NCI-H510A treated with DMSO at 0.1 percent for 48 hours (cell line): ENCODE results near the gene SLC4A4.

Source experiments
- DNase-seq: peaks from one replicate; lab custom pipeline; 2025; lab: John Stamatoyannopoulos, UW

The SLC4A4 gene

DNA sequence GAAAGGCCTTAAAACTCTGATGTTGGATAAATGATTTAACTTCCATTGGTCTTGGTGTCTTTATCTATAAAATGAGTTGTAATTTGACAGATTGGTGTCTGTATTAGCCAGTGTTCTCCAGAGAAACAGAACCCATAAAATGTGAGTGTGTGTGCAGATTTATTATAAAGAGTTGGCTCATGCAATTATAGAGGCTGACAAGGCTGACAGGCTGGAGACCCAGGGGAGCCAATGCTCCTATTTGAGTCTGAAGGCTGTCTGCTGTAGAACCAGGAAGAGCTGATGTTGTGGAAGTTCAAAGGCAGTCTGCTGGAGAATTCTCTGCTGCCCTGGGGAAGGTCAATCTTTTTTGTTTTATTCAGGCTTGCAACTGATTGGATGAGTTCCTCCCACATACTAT, 131.7 kb downstream of the SLC4A4 start:
- no peak for DNase-seq

DNA sequence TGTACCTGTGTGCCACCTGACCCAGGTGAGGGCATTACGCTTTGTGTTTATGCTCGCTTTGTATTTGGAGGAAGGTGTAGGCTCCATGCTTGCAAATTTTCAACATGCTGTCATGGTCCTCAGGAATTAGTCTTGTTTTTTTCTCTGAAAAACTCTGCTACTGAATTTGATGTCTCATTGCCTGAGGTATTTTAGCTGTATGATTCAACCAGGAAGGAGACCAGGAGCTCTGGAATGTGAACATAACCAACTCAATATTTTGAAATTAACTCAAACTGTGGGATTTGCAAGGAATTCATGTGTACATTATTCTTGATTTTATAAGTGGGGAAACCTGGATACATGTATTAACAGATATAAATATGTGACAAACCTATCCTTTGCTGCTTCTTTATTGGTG, 134.1 kb downstream of the SLC4A4 start:
- no peak for DNase-seq

DNA sequence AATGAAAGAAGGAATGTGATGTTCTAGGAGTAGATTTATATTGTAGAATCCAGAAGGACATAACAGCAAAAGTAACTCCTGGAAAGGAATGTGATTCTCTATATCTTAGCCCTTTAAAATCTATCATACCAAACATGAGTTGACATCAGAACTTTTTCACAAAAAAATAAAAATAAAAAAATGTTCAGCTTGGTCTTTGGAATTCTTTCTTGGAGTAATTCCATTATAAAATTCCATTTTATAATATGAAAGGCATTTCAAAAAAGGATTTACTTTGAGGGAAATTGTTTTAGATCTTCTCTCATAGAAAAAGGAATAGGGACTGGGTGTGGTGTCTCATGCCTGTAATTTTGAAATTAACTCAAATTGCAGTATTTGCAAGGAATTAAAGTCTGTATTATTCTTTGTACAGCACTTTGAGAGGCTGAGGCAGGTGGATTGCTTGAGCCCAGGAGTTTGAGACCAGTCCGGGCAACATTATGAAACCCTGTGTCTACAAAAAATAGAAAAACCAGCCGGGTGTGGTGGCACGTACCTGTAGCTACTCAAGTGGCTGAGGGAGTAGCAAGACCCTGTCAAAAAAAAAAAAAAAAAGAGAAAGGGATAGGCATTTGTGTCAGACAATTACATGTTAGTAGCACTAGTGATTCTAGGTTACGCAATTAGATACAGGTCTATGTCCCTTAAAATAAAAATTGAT, 134.9 kb downstream of the SLC4A4 start:
- DNase-seq: no peak

DNA sequence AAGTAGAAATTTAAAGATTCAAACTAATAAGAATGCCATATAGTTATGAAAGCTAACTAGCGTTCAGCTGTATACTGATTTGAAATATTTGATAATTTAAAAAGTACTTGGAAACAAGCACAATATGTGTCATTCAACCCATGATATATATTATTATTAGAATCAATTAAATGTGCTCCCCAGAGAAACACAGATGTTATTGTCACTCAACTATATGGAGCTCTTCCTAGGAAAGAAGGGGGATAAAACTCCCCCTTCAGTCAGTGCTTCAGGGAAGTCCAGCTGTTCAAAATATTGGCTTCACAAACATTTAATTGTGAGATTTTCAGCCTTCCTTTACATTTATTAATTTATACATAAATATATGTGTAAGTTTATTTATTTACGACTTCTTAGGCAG, 135.9 kb downstream of the SLC4A4 start:
- no peak for DNase-seq

DNA sequence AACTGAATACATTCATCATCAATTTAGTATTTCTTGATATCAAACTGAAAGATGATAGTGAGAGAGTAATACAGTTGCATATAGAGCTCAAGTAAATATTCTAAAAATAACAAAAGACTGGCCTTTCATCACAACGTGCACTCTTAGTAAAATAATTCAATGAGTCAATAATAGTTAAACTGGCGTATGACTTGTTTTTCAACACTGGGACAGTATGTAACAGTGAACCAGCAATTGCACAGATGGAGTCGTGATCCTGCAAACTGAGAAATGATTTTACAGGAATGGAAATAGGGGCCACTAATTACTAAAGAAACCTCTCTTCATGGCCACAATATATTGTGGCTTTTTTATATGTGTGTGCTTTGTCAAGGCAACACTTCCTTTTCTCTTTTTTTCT, 137.4 kb downstream of the SLC4A4 start:
- DNase-seq: no peak

DNA sequence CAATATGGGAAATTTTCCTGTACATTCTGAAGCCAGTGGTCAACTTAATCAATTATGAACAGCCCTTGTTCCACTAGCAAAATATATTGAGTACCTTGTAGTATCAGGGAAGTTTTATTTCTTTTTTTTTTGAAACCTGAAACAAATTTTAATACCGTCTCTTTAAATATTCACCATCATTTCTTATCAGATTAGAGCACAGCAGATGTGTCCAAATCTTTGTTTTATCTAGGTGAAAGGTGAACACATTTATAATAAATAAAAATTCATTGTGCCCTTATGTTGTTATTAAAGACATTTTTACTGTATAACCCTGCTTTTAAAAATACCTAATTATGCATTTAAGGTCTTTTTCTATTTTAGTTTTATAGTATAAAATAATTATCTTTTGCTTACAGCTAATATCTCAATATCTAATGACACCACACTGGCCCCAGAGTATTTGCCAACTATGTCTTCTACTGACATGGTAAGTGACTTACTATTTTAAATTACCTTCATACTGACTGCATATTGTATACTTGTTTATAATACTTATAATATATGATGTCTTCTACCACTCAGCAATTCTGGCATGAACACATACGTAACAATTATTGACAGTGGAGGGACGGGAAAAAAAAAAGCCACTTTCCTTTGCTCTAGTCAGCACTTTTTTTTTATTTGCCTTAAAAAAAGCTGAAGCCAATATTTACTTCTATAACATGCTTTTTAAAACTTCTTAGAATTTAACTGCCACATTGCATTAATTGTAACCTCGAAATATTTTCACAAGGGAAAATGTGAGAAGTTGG, 147.9 kb downstream of the SLC4A4 start:
- DNase-seq: no peak

DNA sequence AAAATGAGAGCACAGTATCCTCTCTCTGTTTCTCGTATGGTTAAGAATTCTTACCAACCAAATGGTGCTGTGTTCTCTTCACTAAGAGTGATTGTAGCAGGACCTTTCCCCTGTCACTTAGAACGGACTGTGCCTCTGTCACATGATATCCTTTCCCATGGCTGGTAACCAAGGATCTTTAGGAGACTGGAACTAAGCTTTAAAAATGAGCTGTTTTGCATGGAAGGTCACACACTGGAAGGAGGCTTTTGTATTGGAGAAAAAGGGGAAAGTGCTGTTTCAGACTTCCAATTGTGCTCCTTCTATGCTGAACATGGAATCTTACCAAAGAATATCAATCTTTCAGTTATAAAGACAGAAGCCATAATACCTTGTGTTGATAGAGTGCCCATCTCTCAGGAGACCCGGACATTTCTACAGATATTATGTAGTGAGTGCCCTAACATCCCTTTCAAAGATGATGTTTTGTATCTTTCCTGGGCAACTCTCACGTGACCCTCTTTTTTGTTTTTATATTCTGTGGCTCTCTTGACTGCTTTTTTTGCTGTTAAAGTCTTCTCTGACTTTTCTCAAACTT, 148.6 kb downstream of the SLC4A4 start:
- peak; percentile 39 for DNase-seq

DNA sequence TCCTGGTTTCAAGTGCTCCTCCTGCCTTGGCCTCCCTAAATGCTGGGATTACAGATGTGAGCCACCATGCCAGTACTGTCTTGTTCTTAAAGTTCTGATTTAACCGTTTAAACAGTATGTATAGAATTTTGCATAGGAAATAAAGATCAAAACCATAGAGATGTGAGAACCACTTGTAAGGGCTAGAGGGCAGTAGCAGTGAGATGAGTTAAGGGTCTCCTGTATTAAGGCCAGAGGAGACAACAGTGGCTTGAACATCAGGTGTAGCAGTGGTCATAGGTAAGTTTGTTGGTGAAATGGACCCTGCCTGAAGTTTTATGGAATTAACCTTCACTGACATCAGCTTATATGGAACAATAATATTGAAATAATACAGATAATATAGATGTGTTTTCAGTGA, 155.7 kb downstream of the SLC4A4 start:
- DNase-seq: no peak

DNA sequence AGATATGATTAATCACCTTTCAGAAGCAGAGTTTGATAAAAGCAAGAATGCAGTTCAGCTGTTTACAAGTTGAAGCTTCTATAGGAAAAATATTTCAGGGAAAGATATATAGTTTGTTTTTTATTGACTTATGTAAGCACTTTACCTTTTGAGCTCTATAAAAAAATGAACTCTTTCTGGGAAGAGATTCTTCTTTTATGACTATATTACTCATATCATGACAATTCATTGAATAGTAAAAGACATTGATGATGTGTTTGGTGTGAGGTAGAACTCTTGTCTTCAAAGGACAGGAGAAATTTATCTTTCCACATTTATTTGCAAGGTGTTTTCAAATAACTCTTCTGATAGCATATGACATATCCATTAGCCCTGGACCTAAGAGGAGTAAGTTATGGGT, 156.6 kb downstream of the SLC4A4 start:
- DNase-seq: no peak

DNA sequence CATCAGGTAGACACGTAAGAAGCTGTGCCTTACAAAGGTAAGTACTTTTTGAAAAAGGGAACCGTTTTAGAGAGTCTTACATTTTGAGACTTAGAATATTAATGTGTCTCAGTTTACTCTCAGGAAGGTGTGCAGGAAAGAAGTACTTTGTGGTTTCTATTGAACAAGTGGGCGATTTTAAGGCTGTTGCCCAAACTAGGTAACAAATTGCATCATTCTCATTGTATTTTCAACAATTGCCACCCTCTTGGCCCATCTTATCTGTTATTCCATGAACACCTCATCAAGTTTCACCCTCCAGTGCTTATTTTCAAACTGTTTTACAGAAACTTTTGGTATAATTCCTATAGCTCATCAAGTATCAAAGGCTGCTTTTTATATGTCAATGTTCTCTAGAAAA, 158.3 kb downstream of the SLC4A4 start:
- no peak for DNase-seq

DNA sequence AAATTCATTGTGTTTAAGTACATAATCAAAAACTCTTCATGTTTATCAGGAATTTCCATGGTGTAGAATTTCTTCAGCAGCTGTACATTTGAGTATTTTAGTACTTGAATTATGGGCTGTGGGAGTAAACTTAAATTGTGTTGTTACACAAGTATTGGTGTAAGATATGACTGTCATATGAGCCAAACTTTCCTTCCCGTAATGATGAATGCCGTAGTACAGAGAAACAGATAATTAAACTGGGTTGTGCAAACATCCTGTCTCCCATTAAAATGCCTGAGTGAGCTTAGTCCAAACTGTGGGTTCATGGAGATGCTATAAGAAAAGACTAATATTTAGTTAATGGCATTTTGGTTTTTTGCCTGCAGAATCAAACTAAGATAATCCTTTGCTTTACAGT, 159.2 kb downstream of the SLC4A4 start:
- DNase-seq: peak; percentile 79

DNA sequence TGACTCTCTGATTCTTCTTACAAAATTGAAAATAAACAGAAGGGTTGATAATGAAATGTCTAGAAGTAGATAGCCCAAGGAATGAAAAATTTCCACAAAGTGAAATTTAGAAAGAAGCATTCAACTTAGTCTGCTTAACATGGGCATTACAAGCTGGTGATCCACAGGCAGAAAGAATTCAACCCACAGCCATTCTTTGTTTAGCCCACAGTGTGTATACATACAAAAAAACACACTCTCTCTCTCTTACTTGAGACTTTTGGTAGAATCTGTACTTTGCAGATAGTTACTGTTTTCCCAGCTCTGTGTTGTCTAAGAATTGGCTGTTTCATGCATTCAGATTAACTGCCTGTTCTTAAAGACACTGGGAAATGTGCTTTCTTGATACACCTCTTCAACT, 159.8 kb downstream of the SLC4A4 start:
- DNase-seq: no peak

DNA sequence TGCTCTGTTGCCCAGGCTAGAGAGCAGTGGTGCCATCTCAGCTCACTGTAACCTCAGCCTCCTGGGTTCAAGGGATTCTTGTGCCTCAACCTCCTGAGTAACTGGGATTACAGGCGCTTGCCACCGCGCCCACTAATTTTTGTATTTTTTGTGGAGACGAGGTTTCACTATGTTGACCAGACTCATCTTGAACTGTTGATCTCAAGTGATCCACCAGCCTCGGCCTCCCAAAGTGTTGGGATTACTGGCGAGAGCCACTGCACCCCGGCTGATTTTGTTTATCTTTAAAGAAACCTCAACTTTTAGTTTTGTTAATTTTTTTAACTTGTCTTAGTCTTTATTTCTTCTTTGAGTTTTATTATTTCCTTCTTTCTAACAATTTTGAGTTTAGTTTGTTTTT, 163.2 kb downstream of the SLC4A4 start:
- DNase-seq: no peak

DNA sequence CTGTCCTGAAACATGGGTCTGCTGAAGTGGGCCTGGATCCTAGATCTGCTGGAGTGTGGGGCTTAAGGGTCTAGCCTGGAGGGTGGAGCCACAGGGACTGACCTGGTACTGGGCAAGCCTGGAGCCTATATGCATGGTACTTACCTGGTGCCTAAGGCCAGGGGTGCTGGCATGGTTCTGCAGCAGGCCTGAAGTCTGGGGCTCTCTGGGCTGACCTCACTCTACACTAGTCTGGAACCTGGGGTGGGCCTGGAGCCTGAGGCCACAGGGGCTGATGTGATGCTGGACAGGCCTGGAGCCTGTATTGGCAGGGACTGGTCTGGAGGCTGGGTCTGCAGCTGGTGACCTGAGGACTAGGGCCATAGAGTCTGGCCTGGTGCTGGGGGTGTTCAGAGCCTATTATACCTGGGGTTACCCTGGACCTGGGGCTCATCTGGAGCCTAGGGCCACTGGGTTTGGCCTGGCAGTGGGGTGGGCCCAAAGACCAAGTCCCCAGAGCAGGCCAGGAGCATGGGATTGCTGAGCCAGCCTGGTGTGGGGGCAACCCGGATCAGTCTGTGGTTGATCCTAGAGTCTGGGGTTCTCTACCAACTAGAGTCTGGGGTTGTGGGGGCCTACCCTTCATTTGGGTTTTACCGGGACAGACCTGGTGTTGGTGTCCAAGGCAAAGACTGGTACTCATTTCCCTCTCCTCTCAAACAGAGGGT, 179.6 kb downstream of the SLC4A4 start:
- no peak for DNase-seq

DNA sequence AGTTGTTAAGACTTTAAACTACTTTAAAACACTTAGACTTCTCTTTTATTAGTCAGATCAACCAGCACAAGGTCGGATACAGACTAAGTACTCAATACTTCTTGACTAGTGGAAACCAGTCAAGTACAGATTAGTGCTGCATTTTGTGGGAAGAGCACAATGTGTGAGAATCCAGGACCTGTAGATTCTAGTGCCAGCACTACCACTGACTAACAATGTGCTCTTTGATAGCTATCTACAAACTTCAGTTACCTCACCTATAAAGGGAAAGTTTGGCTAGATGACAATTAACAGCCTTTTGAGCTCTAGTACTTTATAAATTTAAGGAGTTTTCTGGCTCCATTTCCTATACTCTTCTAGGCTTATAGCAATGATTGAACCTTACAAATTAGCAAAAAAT, 181.5 kb downstream of the SLC4A4 start:
- no peak for DNase-seq

DNA sequence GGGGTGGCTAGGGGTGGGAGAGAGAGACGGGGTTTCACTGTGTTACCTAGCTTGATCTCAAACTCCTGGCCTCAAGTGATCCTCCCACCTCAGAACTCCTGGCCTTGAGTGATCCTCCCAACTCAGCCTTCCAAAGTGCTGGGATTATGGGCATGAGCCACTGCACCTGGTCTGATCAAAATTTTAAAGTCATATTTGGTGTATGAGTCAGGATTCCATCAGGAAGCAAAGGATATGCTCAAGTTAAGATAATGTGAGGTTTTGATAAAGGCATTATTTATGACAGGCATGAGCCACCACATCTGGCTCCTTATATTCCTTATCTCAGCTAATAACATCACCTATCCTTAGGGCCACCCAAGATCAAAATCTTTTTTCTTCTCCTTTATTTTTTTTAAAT, 182.0 kb downstream of the SLC4A4 start:
- DNase-seq: no peak

DNA sequence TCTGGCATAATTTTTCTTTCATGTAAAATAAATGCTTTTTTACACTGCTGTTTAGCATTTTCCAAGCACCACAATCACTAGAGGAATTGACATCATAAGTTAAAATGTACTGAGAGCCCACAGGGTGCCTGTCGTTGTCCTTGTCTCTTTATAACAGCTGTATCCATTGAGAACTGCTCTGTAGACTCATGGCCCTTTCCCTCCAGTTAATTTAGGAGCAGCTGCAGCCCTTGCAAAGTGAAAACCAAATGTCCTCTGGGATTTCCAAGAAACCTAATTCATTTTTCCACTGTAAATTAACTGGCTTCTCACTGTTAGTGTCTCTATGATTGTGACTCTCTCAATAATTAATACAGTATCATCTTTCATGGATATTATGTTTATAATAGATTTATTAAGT, 185.9 kb downstream of the SLC4A4 start:
- no peak for DNase-seq

DNA sequence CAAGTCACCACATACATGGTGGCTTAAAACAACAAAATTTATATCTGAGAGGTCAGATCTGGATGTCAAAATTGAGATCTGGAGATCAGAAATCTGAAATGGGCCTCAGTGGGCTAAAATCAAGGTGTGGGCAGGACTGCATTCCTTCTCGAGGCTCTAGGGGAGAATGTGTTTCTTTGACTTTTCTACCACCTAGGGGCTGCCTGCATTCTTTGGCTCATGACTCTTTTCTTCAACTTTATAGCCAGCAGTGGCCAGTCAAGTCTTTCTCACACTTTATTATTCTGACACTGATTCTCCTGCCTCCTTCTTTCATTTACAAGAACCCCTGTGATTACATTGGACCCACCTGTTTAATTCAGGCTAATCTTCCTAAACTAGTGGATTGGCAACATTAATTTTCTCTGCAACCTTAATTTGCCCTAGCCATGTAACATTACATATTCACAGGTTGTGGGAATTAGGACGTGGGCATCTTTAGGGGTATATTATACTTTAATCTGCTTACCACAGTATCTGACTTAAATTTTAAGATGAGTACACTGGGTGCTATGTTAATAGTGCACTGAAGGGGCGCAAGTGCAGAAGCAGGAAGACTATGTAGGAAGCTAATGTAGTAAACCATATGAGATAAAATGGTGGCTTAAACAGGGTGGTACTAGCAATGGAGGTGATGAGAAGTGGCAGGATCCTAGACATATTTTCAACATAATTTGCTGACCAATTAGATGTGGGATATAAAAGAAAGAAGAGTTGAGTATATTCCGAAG, 188.0 kb downstream of the SLC4A4 start:
- no peak for DNase-seq

DNA sequence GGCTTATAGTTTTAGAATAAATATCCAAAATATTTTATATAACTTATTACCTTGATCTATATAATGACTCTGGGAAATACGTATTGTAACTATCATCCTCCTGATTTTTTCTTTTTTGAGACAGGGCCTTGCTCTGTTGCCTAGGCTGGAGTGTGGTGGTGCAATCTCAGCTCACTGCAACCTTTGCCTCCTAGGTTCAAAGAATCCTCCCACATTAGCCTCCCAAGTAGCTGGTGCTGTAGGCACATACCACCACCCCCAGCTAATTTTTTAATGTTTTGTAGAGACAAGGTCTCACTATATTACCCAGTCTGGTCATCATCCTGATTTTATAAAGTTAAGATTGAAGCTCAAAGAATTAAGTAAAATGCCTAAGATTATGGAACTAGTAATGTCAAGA, 193.6 kb downstream of the SLC4A4 start:
- DNase-seq: no peak

DNA sequence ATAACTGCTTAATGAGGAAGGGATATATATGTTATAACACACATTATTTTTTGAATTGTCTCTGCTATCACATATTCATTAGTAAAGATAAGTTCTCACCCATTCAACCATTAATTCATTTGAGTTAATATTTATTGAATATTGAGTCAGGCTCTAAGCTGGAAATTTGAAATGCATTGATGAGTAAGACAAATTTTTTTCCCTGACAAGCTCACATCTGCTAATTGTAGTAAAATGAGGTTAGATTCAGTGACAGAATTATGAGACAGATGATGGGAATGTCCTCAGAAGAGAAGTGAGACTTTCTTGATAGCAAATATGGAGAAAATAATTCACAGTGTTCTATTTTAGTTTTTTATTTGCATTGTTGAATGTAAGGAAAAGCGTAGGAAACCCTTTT, 194.3 kb downstream of the SLC4A4 start:
- DNase-seq: no peak

DNA sequence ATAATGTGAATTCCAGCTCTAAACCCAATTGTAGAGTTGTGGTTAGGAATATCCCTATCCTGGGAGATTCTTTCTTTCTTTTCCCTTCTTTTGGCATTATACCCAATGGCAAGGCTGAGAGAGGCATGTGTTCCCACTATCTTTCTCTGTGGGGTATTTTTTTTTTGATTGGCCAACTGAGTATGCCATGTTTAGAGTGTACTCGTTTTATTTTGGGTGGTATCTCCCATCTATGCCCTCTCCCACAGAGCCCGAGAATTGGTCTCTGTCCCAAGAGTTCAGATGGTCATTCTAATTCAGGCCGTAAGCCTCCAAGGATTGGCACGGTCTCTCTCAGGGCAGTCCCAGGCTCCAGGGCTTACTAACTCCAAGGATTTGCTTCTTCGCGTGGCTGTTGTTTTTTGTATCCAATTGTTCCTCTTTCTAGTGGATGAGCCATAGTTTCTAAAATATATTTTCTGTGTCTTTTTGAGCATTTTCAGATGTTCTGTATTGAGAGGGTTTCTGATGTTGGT, 198.8 kb downstream of the SLC4A4 start:
- DNase-seq: no peak

DNA sequence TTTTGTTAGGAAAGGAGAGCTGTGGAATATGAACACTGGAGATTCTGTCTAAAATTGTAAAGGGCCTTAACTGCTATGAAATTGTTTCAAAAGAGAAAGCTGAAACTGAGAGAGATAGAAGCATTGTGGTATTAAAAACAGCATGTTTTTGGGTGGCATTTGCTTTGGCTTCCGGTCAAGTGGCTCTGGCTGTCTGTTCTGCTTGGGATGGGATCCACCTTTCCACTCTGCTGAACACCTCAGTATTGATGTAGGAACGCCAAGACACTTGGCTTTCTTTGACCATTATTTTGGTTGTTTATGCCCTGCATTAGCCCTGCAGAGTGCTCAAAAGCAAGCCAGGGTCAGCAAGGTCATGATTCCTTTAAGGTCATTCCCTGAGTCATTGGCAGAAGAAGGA, 199.7 kb downstream of the SLC4A4 start:
- no peak for DNase-seq
